ENCODE measurements around the gene SFTA2.
A peak's percentile ranks its signal among the peaks of the same experiment; 100 is the strongest.
"Not testable (repeated sequence)": the region's sequence is repeated elsewhere in the genome, so short reads cannot be mapped to it uniquely, and the experiment has no call there.

Gene SFTA2
- 0 to 0.25 (median 0.06) reads per million in 9 experiments for total RNA-seq

DNA sequence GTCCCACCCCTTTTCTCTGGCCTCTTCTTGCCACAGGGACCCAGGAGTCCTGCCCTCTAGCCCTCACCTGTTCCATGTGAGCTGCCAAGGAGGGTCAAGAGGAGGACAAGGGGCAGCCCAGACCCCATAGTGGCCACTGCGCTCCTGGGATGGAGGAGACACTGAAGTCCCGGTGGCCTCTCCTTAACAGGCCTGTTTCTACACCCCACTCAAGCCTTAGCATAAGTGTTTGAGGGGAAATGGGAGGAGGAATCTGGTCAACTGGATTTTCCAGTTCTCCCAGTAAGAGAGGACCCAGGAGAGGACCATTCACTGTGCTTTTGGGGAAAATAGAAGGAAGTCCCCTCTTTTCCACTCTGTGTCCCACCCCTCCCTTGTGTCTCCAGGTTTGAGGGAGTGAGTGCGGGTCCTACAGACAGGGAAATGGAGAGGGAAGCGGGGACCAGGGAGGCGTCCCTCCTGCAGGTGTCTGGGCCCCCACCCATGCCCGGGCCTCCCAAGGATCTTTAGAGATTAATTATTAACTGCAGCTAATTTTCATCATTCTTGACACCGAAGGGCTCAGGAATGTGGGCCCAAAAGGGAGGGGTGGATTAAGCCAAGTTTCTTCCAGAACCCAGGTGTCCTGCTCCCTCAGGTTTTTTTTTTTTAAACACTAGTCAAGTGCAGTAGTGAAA lies at the start of gene SFTA2:
Gene SFTA2 (minus strand): TSS at position 202 of the 677 bp plus-strand sequence. CDS start 74 bp downstream, at position 128.
- Mint-ChIP-seq H3K27me3 (peaks cover 12 to 32% of the 10 kb centered on the region in 2 donors), H3K36me3 (ENCODE audit: insufficient read depth) (no peaks in the 10 kb centered on the region), H3K4me1 (ENCODE audit: low read depth in 2 of 2) (no peaks in the 10 kb centered on the region), H3K4me3 (no peak within 1 kb of the TSS), H3K27ac (peak within 1 kb of the TSS in 1 of 2 donors; percentile 47), H3K9me3 (peaks cover 3 to 7% of the 10 kb centered on the region in 2 donors)
- ATAC-seq (replicated peaks) (no peak), DNase-seq (no peak)

DNA sequence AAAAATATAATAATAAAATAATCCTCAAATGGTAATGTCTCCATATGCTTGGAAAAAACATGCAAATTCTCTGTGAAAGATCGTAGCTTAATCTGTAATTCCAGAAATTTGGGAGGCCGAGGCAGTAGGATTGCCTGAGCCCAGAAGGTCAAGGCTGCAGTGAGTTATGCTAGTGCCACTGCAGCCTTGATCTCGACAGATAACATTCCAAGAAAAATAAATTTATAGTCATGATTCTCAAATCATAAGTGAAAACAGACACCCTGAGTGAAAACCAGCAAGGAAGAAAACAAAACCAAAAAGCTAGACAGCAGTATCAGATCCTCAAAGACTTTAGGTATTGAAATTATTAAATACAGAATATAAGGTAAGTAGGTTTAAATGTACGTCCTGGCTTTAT lies 47.7 kb upstream of the SFTA2 start:
- H3K4me3 Mint-ChIP-seq = no peak overlapping the region
- no peaks in the 10 kb centered on the region for H3K36me3 Mint-ChIP-seq (ENCODE audit: insufficient read depth)
- no peaks in the 10 kb centered on the region for H3K9me3 Mint-ChIP-seq
- ATAC-seq (replicated peaks) (no peak), DNase-seq (no peak)
- H3K27ac Mint-ChIP-seq = no peak overlapping the region
- H3K27me3 Mint-ChIP-seq = peaks cover 48 to 66% of the 10 kb centered on the region in 2 donors
- peaks cover 0 to 2% of the 10 kb centered on the region in 2 donors for H3K4me1 Mint-ChIP-seq (ENCODE audit: low read depth in 2 of 2)

- no peak overlapping the region for H3K27ac Mint-ChIP-seq
- no peak overlapping the region for H3K4me3 Mint-ChIP-seq
- no peaks in the 10 kb centered on the region for H3K36me3 Mint-ChIP-seq (ENCODE audit: insufficient read depth)
- peaks cover 0 to 2% of the 10 kb centered on the region in 2 donors for H3K4me1 Mint-ChIP-seq (ENCODE audit: low read depth in 2 of 2)
- no peaks in the 10 kb centered on the region for H3K9me3 Mint-ChIP-seq
- DNase-seq = no peak
- no peak for ATAC-seq (replicated peaks)
- H3K27me3 Mint-ChIP-seq = peaks cover 46 to 63% of the 10 kb centered on the region in 2 donors
Measured at GRCh38 chr6:30979141-30979540, 47.2 kb upstream of the SFTA2 start.

DNA sequence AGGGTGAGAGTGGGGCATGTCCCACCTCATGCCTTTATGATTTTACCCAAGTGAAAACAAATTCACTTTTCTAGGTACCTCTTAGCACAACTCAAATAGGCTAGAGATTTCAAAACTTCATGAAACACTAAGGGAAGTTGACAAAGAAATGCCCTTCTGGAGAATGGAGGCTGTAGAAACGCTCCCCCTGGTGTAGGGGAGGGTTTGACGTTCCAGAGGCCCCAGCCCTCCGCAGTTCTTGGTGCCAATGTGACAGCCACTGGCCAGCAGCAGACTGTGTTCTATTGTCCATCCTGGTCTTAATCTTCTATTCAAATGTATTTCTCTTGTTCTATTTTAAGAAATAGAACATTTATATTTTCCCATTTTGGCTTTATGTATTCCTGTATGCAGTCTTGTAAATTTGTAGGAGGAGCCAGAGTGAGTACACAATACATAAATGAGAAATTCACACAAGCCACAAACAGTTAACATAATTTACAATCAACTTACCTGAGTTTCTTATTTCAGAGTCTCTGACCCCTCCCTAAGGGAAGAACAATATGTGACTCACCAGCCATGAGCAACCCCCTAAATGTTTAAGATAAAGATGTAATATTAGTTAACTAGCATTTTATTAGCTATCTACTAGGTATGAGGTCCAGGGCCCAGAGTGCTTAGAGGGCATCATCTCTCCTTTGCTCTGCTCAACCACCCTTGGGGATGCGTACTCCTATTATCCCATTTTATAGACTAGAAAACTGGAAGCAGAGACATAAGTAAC lies 42.7 kb upstream of the SFTA2 start:
- DNase-seq = no peak
- H3K36me3 Mint-ChIP-seq (ENCODE audit: insufficient read depth) = no peaks in the 10 kb centered on the region
- ATAC-seq (replicated peaks) = no peak
- H3K9me3 Mint-ChIP-seq = no peaks in the 10 kb centered on the region
- H3K4me1 Mint-ChIP-seq (ENCODE audit: low read depth in 2 of 2) = no peaks in the 10 kb centered on the region
- peaks cover 44 to 55% of the 10 kb centered on the region in 2 donors for H3K27me3 Mint-ChIP-seq
- no peak overlapping the region for H3K27ac Mint-ChIP-seq
- no peak overlapping the region for H3K4me3 Mint-ChIP-seq

GRCh38 chr6:30972816-30973215 lies 40.8 kb upstream of the SFTA2 start:
- no peak for DNase-seq
- ATAC-seq (replicated peaks) = no peak
- Mint-ChIP-seq H3K27ac (no peak overlapping the region), H3K9me3 (no peaks in the 10 kb centered on the region), H3K4me1 (ENCODE audit: low read depth in 2 of 2) (no peaks in the 10 kb centered on the region), H3K27me3 (peaks cover 36 to 49% of the 10 kb centered on the region in 2 donors), H3K4me3 (no peak overlapping the region), H3K36me3 (ENCODE audit: insufficient read depth) (no peaks in the 10 kb centered on the region)

DNA sequence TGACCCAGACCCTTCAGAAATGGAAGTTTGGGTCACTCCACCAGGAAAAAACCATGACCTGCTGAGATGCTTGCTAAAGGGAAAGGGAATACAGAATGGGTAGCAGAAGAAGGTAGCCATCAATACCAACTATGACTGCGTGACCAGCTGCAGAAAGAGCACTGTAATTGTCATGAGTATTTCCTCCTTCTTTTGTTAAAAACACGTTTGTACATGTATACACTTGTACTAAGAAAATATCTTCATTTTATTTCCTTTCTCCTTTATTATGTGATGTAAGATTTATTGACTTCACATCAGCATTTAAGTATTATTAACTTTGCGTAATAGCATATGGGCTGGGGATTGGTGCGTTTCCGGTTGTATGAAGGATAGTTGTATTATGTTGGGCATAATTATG lies 39.0 kb upstream of the SFTA2 start:
- no peaks in the 10 kb centered on the region for H3K9me3 Mint-ChIP-seq
- no peak for ATAC-seq (replicated peaks)
- no peak overlapping the region for H3K27ac Mint-ChIP-seq
- peaks cover 0 to 2% of the 10 kb centered on the region in 2 donors for H3K4me1 Mint-ChIP-seq (ENCODE audit: low read depth in 2 of 2)
- peaks cover 30 to 43% of the 10 kb centered on the region in 2 donors for H3K27me3 Mint-ChIP-seq
- no peak for DNase-seq
- no peaks in the 10 kb centered on the region for H3K36me3 Mint-ChIP-seq (ENCODE audit: insufficient read depth)
- H3K4me3 Mint-ChIP-seq = no peak overlapping the region

GRCh38 chr6:30969171-30969570 lies 37.2 kb upstream of the SFTA2 start:
- DNase-seq; ATAC-seq (replicated peaks); H3K9me3 Mint-ChIP-seq; H3K27ac Mint-ChIP-seq; H3K36me3 Mint-ChIP-seq (ENCODE audit: insufficient read depth); H3K4me3 Mint-ChIP-seq: not testable (repeated sequence)
- peaks cover 34 to 43% of the 10 kb centered on the region in 2 donors for H3K27me3 Mint-ChIP-seq
- H3K4me1 Mint-ChIP-seq (ENCODE audit: low read depth in 2 of 2) = peaks cover 16 to 19% of the 10 kb centered on the region in 2 donors

DNA sequence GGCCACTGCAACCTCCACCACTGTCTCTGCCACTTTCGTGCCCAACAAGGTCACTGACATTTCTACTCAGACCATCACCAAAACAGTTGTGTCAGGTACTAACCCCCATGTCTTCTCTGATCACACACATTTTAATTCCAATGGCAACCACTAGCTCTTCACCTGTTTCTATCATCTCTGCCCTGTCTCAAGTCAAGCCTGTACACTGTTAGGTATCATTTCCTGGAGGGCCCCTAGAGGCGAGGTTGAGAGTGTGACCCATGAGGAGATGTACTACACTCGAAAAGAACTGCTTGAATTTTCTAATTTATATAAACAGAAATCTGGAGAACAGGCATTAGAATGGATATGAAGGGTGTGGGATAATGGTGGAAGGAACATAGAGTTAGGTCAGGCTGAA lies 34.2 kb upstream of the SFTA2 start:
- no peak overlapping the region for H3K4me3 Mint-ChIP-seq
- ATAC-seq (replicated peaks) (no peak), DNase-seq (no peak)
- peak overlapping the region; percentile 15 to 38 for H3K27ac Mint-ChIP-seq
- peaks cover 24% of the 10 kb centered on the region in 2 donors for H3K4me1 Mint-ChIP-seq (ENCODE audit: low read depth in 2 of 2)
- peaks cover 12 to 14% of the 10 kb centered on the region in 2 donors for H3K27me3 Mint-ChIP-seq
- H3K9me3 Mint-ChIP-seq = no peaks in the 10 kb centered on the region
- H3K36me3 Mint-ChIP-seq (ENCODE audit: insufficient read depth) = peaks cover 8% of the 10 kb centered on the region

GRCh38 chr6:30965140-30965601 lies 33.2 kb upstream of the SFTA2 start:
- Mint-ChIP-seq H3K9me3 (no peaks in the 10 kb centered on the region), H3K4me1 (ENCODE audit: low read depth in 2 of 2) (peaks cover 24% of the 10 kb centered on the region in 2 donors), H3K4me3 (peak overlapping the region in 1 of 2 donors; percentile 50), H3K27me3 (peaks cover 9 to 19% of the 10 kb centered on the region in 2 donors), H3K27ac (peak overlapping the region; percentile 15 to 54), H3K36me3 (ENCODE audit: insufficient read depth) (peaks cover 8% of the 10 kb centered on the region)
- peak; percentile 25 for ATAC-seq (replicated peaks)
- DNase-seq = no peak

GRCh38 chr6:30964075-30964474 lies 32.1 kb upstream of the SFTA2 start:
- peak; percentile 24 to 27 (median 26) for DNase-seq
- Mint-ChIP-seq H3K4me1 (ENCODE audit: low read depth in 2 of 2) (peaks cover 24% of the 10 kb centered on the region in 2 donors), H3K27ac (peak overlapping the region; percentile 15 to 54), H3K9me3 (no peaks in the 10 kb centered on the region), H3K4me3 (peak overlapping the region; percentile 11 to 50), H3K27me3 (peaks cover 10 to 23% of the 10 kb centered on the region in 2 donors), H3K36me3 (ENCODE audit: insufficient read depth) (peaks cover 8% of the 10 kb centered on the region)
- ATAC-seq (replicated peaks) = peak; percentile 81

GRCh38 chr6:30963641-30964040 lies 31.7 kb upstream of the SFTA2 start:
- H3K4me3 Mint-ChIP-seq = no peak overlapping the region

GRCh38 chr6:30962716-30963115 lies 30.7 kb upstream of the SFTA2 start:
- peaks cover 22 to 32% of the 10 kb centered on the region in 2 donors for H3K27me3 Mint-ChIP-seq
- ATAC-seq (replicated peaks) = no peak
- DNase-seq = no peak
- no peaks in the 10 kb centered on the region for H3K9me3 Mint-ChIP-seq
- H3K36me3 Mint-ChIP-seq (ENCODE audit: insufficient read depth) = peaks cover 8% of the 10 kb centered on the region
- H3K4me3 Mint-ChIP-seq = no peak overlapping the region
- no peak overlapping the region for H3K27ac Mint-ChIP-seq
- peaks cover 24% of the 10 kb centered on the region in 2 donors for H3K4me1 Mint-ChIP-seq (ENCODE audit: low read depth in 2 of 2)

More at GRCh38 chr6:30963641-30964040, 31.7 kb upstream of the SFTA2 start:
- no peak for ATAC-seq (replicated peaks)
- Mint-ChIP-seq H3K9me3 (no peaks in the 10 kb centered on the region), H3K27ac (peak overlapping the region; percentile 15 to 54), H3K4me1 (ENCODE audit: low read depth in 2 of 2) (peaks cover 24% of the 10 kb centered on the region in 2 donors), H3K36me3 (ENCODE audit: insufficient read depth) (peaks cover 8% of the 10 kb centered on the region), H3K27me3 (peaks cover 13 to 25% of the 10 kb centered on the region in 2 donors)
- DNase-seq = no peak

- H3K9me3 Mint-ChIP-seq = no peaks in the 10 kb centered on the region
- peaks cover 33 to 38% of the 10 kb centered on the region in 2 donors for H3K27me3 Mint-ChIP-seq
- no peak for ATAC-seq (replicated peaks)
- DNase-seq = no peak
- H3K27ac Mint-ChIP-seq = no peak overlapping the region
- peaks cover 24 to 25% of the 10 kb centered on the region in 2 donors for H3K4me1 Mint-ChIP-seq (ENCODE audit: low read depth in 2 of 2)
- peaks cover 8% of the 10 kb centered on the region for H3K36me3 Mint-ChIP-seq (ENCODE audit: insufficient read depth)
- H3K4me3 Mint-ChIP-seq = no peak overlapping the region
Measured at GRCh38 chr6:30960907-30961673, 29.1 kb upstream of the SFTA2 start.
